OCI-LY3 (cell line): ENCODE data around the gene UNKL.

Experiments
- H2AFZ ChIP-seq: fragments of 200-600, 300-600 bp; shearing (Covaris generic); 2 replicates; pipeline ENCODE4 v1.6.0; 2014; ENCODE audit warnings: antibody characterized with exemption, low read depth, low read length
- H3K27ac ChIP-seq: fragments of 200-600, 300-600 bp; sonication (generic); 2 replicates; pipeline ENCODE4 v1.5.1; 2014; ENCODE audit warnings: mild to moderate bottlenecking, low read length, moderate library complexity, mixed read lengths
- H3K27me3 ChIP-seq: fragments of 200-600, 300-600 bp; sonication (generic); 2 replicates; pipeline ENCODE4 v1.6.1; 2014; ENCODE audit warnings: low read depth, low read length, mixed read lengths
- H3K36me3 ChIP-seq: fragments of 200-600, 300-600 bp; sonication (generic); replicated peaks from 2 replicates; pipeline ENCODE3; 2014; ENCODE audit warnings: low read depth, low read length, mixed read lengths
- H3K4me1 ChIP-seq: fragments of 300-600, 200-600 bp; sonication (generic); 2 replicates; pipeline ENCODE4 v1.6.1; 2014; ENCODE audit warnings: low read length, mixed read lengths
- H3K4me2 ChIP-seq: fragments of 200-600, 300-600 bp; sonication (generic); 2 replicates; pipeline ENCODE4 v1.6.1; 2014; ENCODE audit warnings: low read length, mixed read lengths
- H3K4me3 ChIP-seq: fragments of 300-600, 200-600 bp; sonication (generic); 2 replicates; pipeline ENCODE4 v1.5.1; 2014; ENCODE audit warnings: antibody characterized with exemption, mild to moderate bottlenecking, low read length, moderate library complexity
- H3K79me2 ChIP-seq: fragments of 300-600, 200-600 bp; shearing (Covaris generic); 2 replicates; pipeline ENCODE4 v1.6.1; 2014; ENCODE audit warnings: mild to moderate bottlenecking, low read length, mixed read lengths
- H3K9ac ChIP-seq: fragments of 300-600, 200-600 bp; shearing (Covaris generic); 2 replicates; pipeline ENCODE4 v1.6.0; 2014; ENCODE audit warnings: mild to moderate bottlenecking, low read length, moderate library complexity
- H3K9me3 ChIP-seq: fragments of 200-600, 300-600 bp; shearing (Covaris generic); 2 replicates; pipeline ENCODE4 v1.6.1; 2014; ENCODE audit warnings: low read length, mixed read lengths; ENCODE audit not compliant: insufficient read depth
- H4K20me1 ChIP-seq: fragments of 200-600, 300-600 bp; sonication (generic); 2 replicates; pipeline ENCODE4 v1.6.1; 2016; ENCODE audit warnings: low read length, mixed read lengths; ENCODE audit not compliant: insufficient read depth
- CTCF ChIP-seq: fragments of 200-600, 300-600 bp; sonication (generic); IDR thresholded peaks from 2 replicates; pipeline ENCODE4 v1.5.1; 2014; ENCODE audit warnings: antibody characterized with exemption, low read length, low read depth
- EZH2phosphoT487 ChIP-seq: fragments of 200-600 bp; shearing (Covaris generic); IDR thresholded peaks from 2 replicates; pipeline ENCODE4 v1.6.1; 2018; ENCODE audit warnings: antibody characterized with exemption, mixed run types, low read depth

Gene UNKL

DNA sequence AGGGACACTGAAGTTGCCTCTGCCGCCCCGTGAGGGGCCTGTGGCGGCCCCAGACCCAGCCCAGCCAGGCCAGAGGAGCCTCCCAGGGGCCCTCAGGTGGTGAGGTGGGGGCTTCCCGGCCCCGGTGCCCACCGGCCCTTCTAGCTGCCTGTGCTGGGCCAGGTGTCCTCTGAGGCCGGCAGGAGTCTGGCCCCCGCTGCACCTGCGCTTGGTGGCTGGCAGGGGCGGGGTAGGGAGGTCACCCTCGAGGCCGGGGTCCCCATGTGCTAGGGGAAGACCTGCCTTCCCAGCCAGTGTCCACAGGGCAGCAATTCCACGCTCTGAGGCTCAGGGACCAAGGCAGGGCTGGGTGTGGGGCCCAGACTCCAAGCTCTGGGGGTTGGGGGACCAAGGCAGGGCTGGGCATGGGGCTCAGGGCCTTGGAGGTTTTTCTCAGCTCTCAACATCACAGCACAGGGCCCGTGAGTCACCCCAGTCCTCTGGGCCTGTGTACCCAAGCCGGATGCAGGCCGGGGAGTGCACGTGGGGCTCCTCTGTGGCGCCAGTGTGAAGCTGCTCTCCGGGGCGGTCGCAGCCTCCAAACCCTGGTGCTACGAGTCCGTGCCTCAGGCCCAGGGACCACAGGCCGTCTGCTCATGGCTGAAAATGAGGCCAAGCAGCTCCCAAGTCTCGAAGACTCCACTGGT, 31.2 kb upstream of the UNKL start:
- TF ChIP-seq EZH2phosphoT487 (no peak), CTCF (no peak)
- Histone ChIP-seq H3K9ac (no peak overlapping the region), H3K4me1 (no peaks in the 10 kb centered on the region)

DNA sequence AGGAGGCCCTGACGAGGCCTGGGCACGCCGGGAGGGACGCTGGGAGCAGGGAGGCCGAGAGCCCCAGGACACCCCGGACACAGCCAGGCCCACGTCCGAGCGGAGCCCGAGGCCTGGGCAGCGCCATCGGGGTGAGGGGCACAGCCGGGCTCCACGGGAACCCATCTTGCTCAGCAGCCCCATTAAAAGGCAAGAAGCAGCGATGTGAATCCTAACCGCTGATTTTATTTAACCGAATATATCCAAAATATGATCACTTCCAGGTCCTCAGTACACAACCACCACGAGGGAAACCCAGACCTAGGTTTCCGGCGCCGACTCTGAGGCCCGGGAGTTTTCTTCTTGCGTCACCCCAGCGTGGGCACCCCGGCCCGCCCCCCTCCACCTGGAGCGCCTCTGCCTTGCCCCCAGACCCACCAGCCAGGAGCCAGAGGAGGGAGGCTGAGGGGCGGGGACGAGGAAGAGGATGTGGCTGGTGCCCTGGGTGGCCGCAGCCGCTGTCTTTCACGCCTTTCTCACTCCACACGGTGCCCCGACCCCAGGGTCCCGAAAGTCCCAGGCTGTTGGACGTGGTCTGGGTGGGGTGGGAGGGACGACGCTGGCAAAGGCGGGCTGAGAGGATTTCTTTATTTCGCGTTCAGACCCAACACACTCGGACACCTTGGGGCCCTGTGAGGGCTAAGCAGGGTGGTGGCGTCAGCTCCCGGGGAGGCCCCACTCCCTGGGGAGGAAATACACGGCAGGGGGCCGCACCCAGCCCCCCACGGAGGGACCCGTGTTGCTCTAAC, 30.4 kb upstream of the UNKL start:
- Histone ChIP-seq H3K27me3 (no peaks in the 10 kb centered on the region), H3K9ac (no peak overlapping the region), H3K36me3 (no peaks in the 10 kb centered on the region), H3K4me3 (no peak overlapping the region), H3K27ac (no peak overlapping the region), H3K9me3 (no peaks in the 10 kb centered on the region), H3K79me2 (no peaks in the 10 kb centered on the region), H4K20me1 (no peaks in the 10 kb centered on the region), H3K4me2 (no peak overlapping the region), H3K4me1 (no peaks in the 10 kb centered on the region), H2AFZ (no peak overlapping the region)
- no peak for TF ChIP-seq EZH2phosphoT487
- no peak for TF ChIP-seq CTCF

More for the DNA sequence above, 31.2 kb upstream of the UNKL start:
- Histone ChIP-seq H4K20me1 (no peaks in the 10 kb centered on the region), H2AFZ (no peak overlapping the region), H3K79me2 (no peaks in the 10 kb centered on the region), H3K9me3 (no peaks in the 10 kb centered on the region), H3K4me2 (no peak overlapping the region), H3K36me3 (no peaks in the 10 kb centered on the region), H3K27ac (no peak overlapping the region), H3K4me3 (no peak overlapping the region), H3K27me3 (no peaks in the 10 kb centered on the region)

- Histone ChIP-seq H3K4me3 (no peak within 1 kb of the TSS), H3K9me3 (no peaks in the 10 kb centered on the region), H3K27me3 (no peaks in the 10 kb centered on the region), H3K79me2 (no peaks in the 10 kb centered on the region), H2AFZ (no peak within 1 kb of the TSS), H4K20me1 (no peaks in the 10 kb centered on the region), H3K4me2 (no peak within 1 kb of the TSS), H3K36me3 (no peaks in the 10 kb centered on the region), H3K27ac (no peak within 1 kb of the TSS), H3K4me1 (no peaks in the 10 kb centered on the region), H3K9ac (no peak within 1 kb of the TSS)
- TF ChIP-seq CTCF (no peak), EZH2phosphoT487 (no peak)
Observed at GRCh38 chr16:1443980-1444729, 29.7 kb upstream of the UNKL start, which contains the start of gene CCDC154. TSS of gene CCDC154 (minus strand) at chr16:1444556. CDS start at chr16:1444322, 234 bp downstream.
